Neural crest cell (in vitro differentiated cells): ENCODE data around the gene MRPL55. TPM values are rescaled to one million over a fixed set of nuclear protein-coding genes. Genes with fewer than 3 reads are reported as not detected.

ENCODE experiments used
- DNase-seq: peaks from one replicate; pipeline ENCODE4 v3.0.0; 2021; ENCODE audit warnings: low read depth, mixed read lengths, low spot score
- H3K27ac Mint-ChIP-seq: one replicate; pipeline ENCODE4 v1.8.0; 2021; ENCODE audit warnings: mild to moderate bottlenecking, mixed read lengths; ENCODE audit not compliant: unreplicated experiment
- H3K27me3 Mint-ChIP-seq: 2 replicates; pipeline ENCODE4 v1.8.0; 2021; ENCODE audit warnings: low read depth, mild to moderate bottlenecking, mixed read lengths
- H3K36me3 Mint-ChIP-seq: 2 replicates; pipeline ENCODE4 v1.8.0; 2021; ENCODE audit warnings: low read depth, mild to moderate bottlenecking, mixed read lengths
- H3K4me1 Mint-ChIP-seq: 2 replicates; pipeline ENCODE4 v1.8.0; 2021; ENCODE audit warnings: mixed read lengths
- H3K4me3 Mint-ChIP-seq: one replicate; pipeline ENCODE4 v1.8.0; 2021; ENCODE audit warnings: mild to moderate bottlenecking, mixed read lengths
- H3K9me3 Mint-ChIP-seq: 2 replicates; pipeline ENCODE4 v1.8.0; 2021; ENCODE audit warnings: mixed read lengths
- CTCF ChIP-seq: fragments of 200-600 bp; sonication (generic); conservative IDR thresholded peaks from 2 replicates; pipeline ENCODE4 v1.5.0; 2021; ENCODE audit warnings: antibody characterized with exemption, mild to moderate bottlenecking
- total RNA-seq: library from RNA; stranded (reverse); gene quantifications from 2 replicates; pipeline ENCODE4 v1.2.1, GENCODE V29; 2021

MRPL55 gene
- total RNA-seq, 1 donor from 2014 or later, result 67.3 TPM

- H3K9me3 Mint-ChIP-seq, result no peaks in the 10 kb centered on the region
- no peak for DNase-seq
- H3K4me1 Mint-ChIP-seq, result no peaks in the 10 kb centered on the region
- H3K27ac Mint-ChIP-seq, result no peak overlapping the region
- no peak overlapping the region for H3K4me3 Mint-ChIP-seq
- no peaks in the 10 kb centered on the region for H3K36me3 Mint-ChIP-seq
- no peak for TF ChIP-seq CTCF
- no peaks in the 10 kb centered on the region for H3K27me3 Mint-ChIP-seq
Observed at GRCh38 chr1:228152097-228152917, 43.2 kb upstream of the MRPL55 start.

GRCh38 chr1:228151180-228151925, 42.3 kb upstream of the MRPL55 start:
- no peaks in the 10 kb centered on the region for H3K36me3 Mint-ChIP-seq
- no peak overlapping the region for H3K4me3 Mint-ChIP-seq
- no peaks in the 10 kb centered on the region for H3K4me1 Mint-ChIP-seq
- no peak for DNase-seq
- no peak for TF ChIP-seq CTCF
- peak overlapping the region; percentile 84 for H3K27ac Mint-ChIP-seq
- H3K27me3 Mint-ChIP-seq, result no peaks in the 10 kb centered on the region
- H3K9me3 Mint-ChIP-seq, result no peaks in the 10 kb centered on the region

GRCh38 chr1:228150461-228151179, 41.5 kb upstream of the MRPL55 start:
- Mint-ChIP-seq H3K27ac (no peak overlapping the region), H3K4me1 (no peaks in the 10 kb centered on the region), H3K4me3 (no peak overlapping the region), H3K36me3 (no peaks in the 10 kb centered on the region), H3K9me3 (no peaks in the 10 kb centered on the region), H3K27me3 (no peaks in the 10 kb centered on the region)
- TF ChIP-seq CTCF, result no peak
- DNase-seq, result no peak

- no peak for DNase-seq
- Mint-ChIP-seq H3K36me3 (no peaks in the 10 kb centered on the region), H3K27ac (no peak overlapping the region), H3K4me3 (no peak overlapping the region), H3K27me3 (no peaks in the 10 kb centered on the region), H3K9me3 (no peaks in the 10 kb centered on the region), H3K4me1 (no peaks in the 10 kb centered on the region)
- no peak for TF ChIP-seq CTCF
Observed at GRCh38 chr1:228150120-228150460, 41.0 kb upstream of the MRPL55 start.

- H3K27ac Mint-ChIP-seq, result peak within 1 kb of the TSS; percentile 19
- no peaks in the 10 kb centered on the region for H3K27me3 Mint-ChIP-seq
- H3K4me3 Mint-ChIP-seq, result peak within 1 kb of the TSS; percentile 31
- H3K9me3 Mint-ChIP-seq, result no peaks in the 10 kb centered on the region
- no peak for TF ChIP-seq CTCF
- DNase-seq, result no peak
- H3K4me1 Mint-ChIP-seq, result no peaks in the 10 kb centered on the region
- no peaks in the 10 kb centered on the region for H3K36me3 Mint-ChIP-seq
Observed at GRCh38 chr1:228149406-228150119, 40.5 kb upstream of the MRPL55 start, which contains the start of gene GJC2. Gene GJC2, plus strand, starts transcription at chr1:228149930. Its CDS starts 7,829 bp downstream, at chr1:228157759.
